ENCODE results near the gene ETNK2. TPM values are rescaled to one million over a fixed set of nuclear protein-coding genes. Genes with fewer than 3 reads are reported as not detected.

ETNK2 gene
- total and polyA plus RNA-seq, 2 of the 13 experiments (the other 11 are each of a cell fraction or from before 2014, with no cell fraction given), result 15.5 to 42.8 TPM

DNA sequence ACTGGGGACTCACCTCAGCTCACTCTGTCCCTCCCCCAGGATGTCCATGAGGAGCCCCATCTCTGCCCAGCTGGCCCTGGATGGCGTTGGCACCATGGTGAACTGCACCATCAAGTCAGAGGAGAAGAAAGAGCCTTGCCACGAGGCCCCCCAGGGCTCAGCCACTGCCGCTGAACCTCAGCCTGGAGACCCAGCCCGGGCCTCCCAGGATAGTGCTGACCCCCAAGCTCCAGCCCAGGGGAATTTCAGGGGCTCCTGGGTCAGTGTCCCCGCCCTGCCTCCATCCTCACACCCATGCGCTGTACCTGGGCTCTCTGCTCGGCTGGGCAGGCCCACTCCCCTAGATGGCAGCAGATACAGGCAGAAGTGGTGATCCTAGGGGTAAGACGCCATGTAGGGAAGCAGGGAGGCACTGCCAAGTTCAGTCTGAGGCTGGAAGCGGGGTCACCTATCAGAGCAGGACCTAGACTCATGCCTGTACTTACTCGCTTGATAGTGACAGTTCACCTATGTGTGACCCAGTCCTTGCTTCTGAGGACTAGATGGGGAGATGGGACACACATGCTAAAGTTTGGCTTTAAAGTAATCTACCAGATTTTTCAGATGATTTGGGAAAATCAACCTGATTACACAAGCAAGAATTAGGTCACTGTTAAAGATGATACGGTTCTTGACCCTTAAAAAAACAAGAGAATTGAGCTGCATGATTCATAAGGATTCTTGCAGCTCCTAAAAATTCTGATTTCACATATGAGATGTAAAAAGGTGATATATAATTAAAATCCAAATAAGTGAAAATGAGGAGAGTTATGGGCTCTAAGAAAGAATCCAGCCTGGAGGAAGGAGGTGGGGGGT lies 38.7 kb downstream of the ETNK2 start:
- in situ Hi-C loops (cut with HindIII; ENCODE audit: extremely low pct_ligation_motif_present, low pct_unique_long_range_greater_than_20kb), result no loop called here
- H4K20me1 ChIP-seq (ENCODE audit: insufficient read depth, low read length), result peaks cover 3% of the 10 kb centered on the region; the same call in 1 of the 2 replicates
- TF ChIP-seq AGO2 (optimal IDR thresholded peaks at IDR 0.05; ENCODE audit: low read depth, low read length), result peak; percentile 24
- no peak for TF ChIP-seq SALL1 (CRISPR knock-in tag; IDR thresholded peaks at IDR 0.05)
- FAIRE-seq (no peak), DNase-seq (ENCODE audit: low spot score) (no peak), ATAC-seq (no peak)
- no TSS peak for BruUV-seq (replicated peaks)
- WGBS (ENCODE audit: low lambda C conversion rate), result 90% methylated on average over 6 of the region's 11 CpGs
- no peak overlapping the region for H3K4me3 ChIP-seq (replicated peaks in 1 of 3; ENCODE audit: insufficient read depth in 1 of 3, low read depth in 2 of 3, low read length in 3 of 3)
- intact Hi-C loops (cut with micrococcal nuclease; ENCODE audit: unreplicated experiment), result no loop called here
- no peak overlapping the region for H3K9ac ChIP-seq (ENCODE audit: insufficient read depth, low read depth, low read length)
- H2AFZ ChIP-seq (ENCODE audit: low read length), result no peak overlapping the region
- H3K36me3 ChIP-seq (replicated peaks in 1 of 2; ENCODE audit: control insufficient read depth in 1 of 2, insufficient read depth in 2 of 2, low read length in 2 of 2), result peaks cover 23 to 38% of the 10 kb centered on the region in 2 experiments
- ChIA-PET CTCF (ENCODE audit: low intra/inter-chr PET ratio, low total read pairs) (no interaction called here), POLR2A (interaction anchor here (0.6 kb wide), 1 partner anchor 247 kb away, joined by 4 read pairs; no protein-coding TSS in a partner anchor)
- H3K79me2 ChIP-seq (ENCODE audit: insufficient read depth, low read length), result peaks cover 34% of the 10 kb centered on the region
- H3K4me1 ChIP-seq (ENCODE audit: insufficient read depth, low read length), result peaks cover 6% of the 10 kb centered on the region
- H3K9me3 ChIP-seq (ENCODE audit: low read length), result no peaks in the 10 kb centered on the region
- no peak overlapping the region for H3K27ac ChIP-seq (ENCODE audit: extremely low read length, insufficient read depth, low read length)
- H3K27me3 ChIP-seq (ENCODE audit: control insufficient read depth in 1 of 2, insufficient read depth in 2 of 2, low read length in 2 of 2), result no peaks in the 10 kb centered on the region
- no peak overlapping the region for H3K4me2 ChIP-seq (ENCODE audit: low read depth, low read length)

GRCh38 chr1:204110894-204111633 lies 40.8 kb downstream of the ETNK2 start:
- peaks cover 3% of the 10 kb centered on the region; the same call in 1 of the 2 replicates for H4K20me1 ChIP-seq (ENCODE audit: insufficient read depth, low read length)
- H3K27ac ChIP-seq (ENCODE audit: extremely low read length, insufficient read depth, low read length), result no peak overlapping the region
- ChIA-PET CTCF (ENCODE audit: low intra/inter-chr PET ratio, low total read pairs) (no interaction called here), POLR2A (no interaction called here)
- 94% methylated on average over 5 of the region's 5 CpGs for WGBS (ENCODE audit: low lambda C conversion rate)
- no peaks in the 10 kb centered on the region for H3K9me3 ChIP-seq (ENCODE audit: low read length)
- no TSS peak for BruUV-seq (replicated peaks)
- FAIRE-seq (no peak), DNase-seq (ENCODE audit: low spot score) (no peak), ATAC-seq (no peak)
- H3K79me2 ChIP-seq (ENCODE audit: insufficient read depth, low read length), result peaks cover 49% of the 10 kb centered on the region
- H2AFZ ChIP-seq (ENCODE audit: low read length), result no peak overlapping the region
- H3K36me3 ChIP-seq (replicated peaks in 1 of 2; ENCODE audit: control insufficient read depth in 1 of 2, insufficient read depth in 2 of 2, low read length in 2 of 2), result peaks cover 15 to 21% of the 10 kb centered on the region in 2 experiments; a peak in 4 of 5 replicates
- no peaks in the 10 kb centered on the region for H3K27me3 ChIP-seq (ENCODE audit: control insufficient read depth in 1 of 2, insufficient read depth in 2 of 2, low read length in 2 of 2)
- intact Hi-C loops (cut with micrococcal nuclease; ENCODE audit: unreplicated experiment) (no loop called here), in situ Hi-C loops (cut with HindIII; ENCODE audit: extremely low pct_ligation_motif_present, low pct_unique_long_range_greater_than_20kb) (no loop called here)
- no peak overlapping the region for H3K9ac ChIP-seq (ENCODE audit: insufficient read depth, low read depth, low read length)
- H3K4me1 ChIP-seq (ENCODE audit: insufficient read depth, low read length), result peaks cover 17% of the 10 kb centered on the region
- no peak overlapping the region for H3K4me2 ChIP-seq (ENCODE audit: low read depth, low read length)
- no peak overlapping the region for H3K4me3 ChIP-seq (replicated peaks in 1 of 3; ENCODE audit: insufficient read depth in 1 of 3, low read depth in 2 of 3, low read length in 3 of 3)
- TF ChIP-seq KDM3A (CRISPR knock-in tag; IDR thresholded peaks at IDR 0.05; ENCODE audit: low read depth) (no peak), TCF12 (IDR thresholded peaks at IDR 0.05) (no peak), TCF12 (CRISPR knock-in tag; IDR thresholded peaks at IDR 0.05) (no peak), AGO1 (IDR thresholded peaks at IDR 0.05; ENCODE audit: low read depth, low read length, poor library complexity, severe bottlenecking) (no peak), ZNF484 (CRISPR knock-in tag; IDR thresholded peaks at IDR 0.05; ENCODE audit: borderline replicate concordance, low read depth) (no peak), THYN1 (CRISPR knock-in tag; IDR thresholded peaks at IDR 0.05; ENCODE audit: borderline replicate concordance, low read depth) (no peak), ESRRA (CRISPR knock-in tag; IDR thresholded peaks at IDR 0.05; ENCODE audit: low read depth) (no peak), ZNF513 (CRISPR knock-in tag; conservative IDR thresholded peaks at IDR 0.05) (no peak), ZNF749 (CRISPR knock-in tag; IDR thresholded peaks at IDR 0.05; ENCODE audit: borderline replicate concordance) (no peak), ZFP82 (CRISPR knock-in tag; IDR thresholded peaks at IDR 0.05; ENCODE audit: borderline replicate concordance) (no peak), ELF1 (CRISPR knock-in tag; IDR thresholded peaks at IDR 0.05) (no peak)
- TF ChIP-seq, protein P1, sequence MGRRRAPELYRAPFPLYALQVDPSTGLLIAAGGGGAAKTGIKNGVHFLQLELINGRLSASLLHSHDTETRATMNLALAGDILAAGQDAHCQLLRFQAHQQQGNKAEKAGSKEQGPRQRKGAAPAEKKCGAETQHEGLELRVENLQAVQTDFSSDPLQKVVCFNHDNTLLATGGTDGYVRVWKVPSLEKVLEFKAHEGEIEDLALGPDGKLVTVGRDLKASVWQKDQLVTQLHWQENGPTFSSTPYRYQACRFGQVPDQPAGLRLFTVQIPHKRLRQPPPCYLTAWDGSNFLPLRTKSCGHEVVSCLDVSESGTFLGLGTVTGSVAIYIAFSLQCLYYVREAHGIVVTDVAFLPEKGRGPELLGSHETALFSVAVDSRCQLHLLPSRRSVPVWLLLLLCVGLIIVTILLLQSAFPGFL (CRISPR knock-in tag; IDR thresholded peaks at IDR 0.05), result no peak
